HG03039 (cell line): ENCODE measurements around the gene VSIG10.
A peak's percentile ranks its signal among the peaks of the same experiment; 100 is the strongest.
"Not testable (repeated sequence)": the region's sequence is repeated elsewhere in the genome, so short reads cannot be mapped to it uniquely, and the experiment has no call there.

Source experiments
- ATAC-seq: cut with Tn5 transposase; IDR thresholded peaks from one replicate; pipeline ENCODE4 v1.9.1; 2021; ENCODE audit warnings: mild to moderate bottlenecking, moderate library complexity; ENCODE audit not compliant: unreplicated experiment

VSIG10 gene

GRCh38 chr12:118107694-118108093 is 3.9 kb upstream of the VSIG10 start:
- no peak for ATAC-seq

GRCh38 chr12:118107011-118107410 is 3.2 kb upstream of the VSIG10 start:
- no peak for ATAC-seq

GRCh38 chr12:118103201-118103600 is 610 bp downstream of the VSIG10 start:
- ATAC-seq, result no peak

- no peak for ATAC-seq
Measured at GRCh38 chr12:118102609-118103008, 1.2 kb downstream of the VSIG10 start.

- ATAC-seq, result no peak
Measured at GRCh38 chr12:118102070-118102469, 1.7 kb downstream of the VSIG10 start.

GRCh38 chr12:118101051-118101450 is 2.8 kb downstream of the VSIG10 start:
- no peak for ATAC-seq

GRCh38 chr12:118098911-118099671 is 4.7 kb downstream of the VSIG10 start:
- no peak for ATAC-seq

- no peak for ATAC-seq
Measured at GRCh38 chr12:118098401-118098800, 5.4 kb downstream of the VSIG10 start.

GRCh38 chr12:118094039-118094438 is 9.8 kb downstream of the VSIG10 start:
- no peak for ATAC-seq

- ATAC-seq, result no peak
Measured at GRCh38 chr12:118089782-118090181, 14.0 kb downstream of the VSIG10 start.

GRCh38 chr12:118082161-118082560 is 21.6 kb downstream of the VSIG10 start:
- ATAC-seq, result no peak

- not testable (repeated sequence) for ATAC-seq
Measured at GRCh38 chr12:118081521-118081920, 22.3 kb downstream of the VSIG10 start.

- no peak for ATAC-seq
Measured at GRCh38 chr12:118073768-118074167, 30.0 kb downstream of the VSIG10 start.

GRCh38 chr12:118070650-118071049 is 33.2 kb downstream of the VSIG10 start:
- ATAC-seq, result no peak

GRCh38 chr12:118068445-118068844 is 35.4 kb downstream of the VSIG10 start:
- no peak for ATAC-seq

GRCh38 chr12:118065380-118065779 is 38.4 kb downstream of the VSIG10 start:
- ATAC-seq, result no peak

- no peak for ATAC-seq
Measured at GRCh38 chr12:118064608-118065007, 39.2 kb downstream of the VSIG10 start.

GRCh38 chr12:118063576-118064391 is 40.0 kb downstream of the VSIG10 start:
- no peak for ATAC-seq

- no peak for ATAC-seq
Measured at GRCh38 chr12:118061873-118062843, 41.7 kb downstream of the VSIG10 start.

- ATAC-seq, result peak; percentile 40
Measured at GRCh38 chr12:118061011-118061872, 42.6 kb downstream of the VSIG10 start, which contains the start of gene WSB2. WSB2 (minus strand) TSS chr12:118061179; CDS start chr12:118061048, 131 bp downstream.
